GM19397 (cell line): ENCODE data around the gene SETD3.
"Not testable (repeated sequence)": the region's sequence is repeated elsewhere in the genome, so short reads cannot be mapped to it uniquely, and the experiment has no call there.

ENCODE experiments used
- ATAC-seq: cut with Tn5 transposase; IDR thresholded peaks from one replicate; pipeline ENCODE4 v1.9.1; 2021; ENCODE audit warnings: mild to moderate bottlenecking, moderate library complexity; ENCODE audit not compliant: unreplicated experiment

SETD3 gene

DNA sequence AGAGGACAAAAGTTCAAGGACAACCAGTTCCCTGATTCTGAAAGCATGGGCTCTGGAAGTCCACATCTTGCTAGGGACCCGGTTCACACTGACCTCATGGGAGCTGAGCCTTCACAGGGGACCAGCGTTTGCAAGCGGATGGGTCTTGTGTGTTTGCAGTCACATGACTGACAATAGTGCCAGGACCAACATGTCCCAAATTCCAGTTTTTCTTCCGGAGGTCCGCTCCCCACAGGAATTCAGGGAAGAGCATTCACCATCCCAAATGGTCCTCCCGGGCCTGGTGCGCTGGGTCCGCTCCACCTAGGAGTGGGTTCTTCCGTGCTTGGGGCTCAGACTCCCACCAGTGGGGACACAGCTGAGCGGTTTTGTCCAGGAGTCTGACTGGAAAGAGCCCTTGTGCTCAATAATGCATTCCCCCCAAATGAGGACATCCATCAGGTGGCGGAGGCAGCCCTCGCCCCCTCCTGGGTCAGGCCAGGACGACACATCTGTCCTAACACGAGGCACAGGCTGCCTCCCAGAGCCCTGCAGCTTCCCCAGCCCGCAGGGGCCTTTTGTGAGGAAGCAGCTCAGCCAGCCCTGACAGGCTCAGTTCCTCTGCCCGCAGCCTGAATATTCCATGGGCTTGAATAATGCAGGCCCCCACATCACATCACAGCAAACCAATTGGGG lies 116.9 kb downstream of the SETD3 start:
- ATAC-seq = no peak

- no peak for ATAC-seq
These were observed 117.6 kb downstream of the SETD3 start for GRCh38 chr14:99363051-99363450.

- no peak for ATAC-seq
These were observed 119.0 kb downstream of the SETD3 start for GRCh38 chr14:99361596-99362215.

- ATAC-seq = no peak
These were observed 119.7 kb downstream of the SETD3 start for GRCh38 chr14:99360774-99361595.

DNA sequence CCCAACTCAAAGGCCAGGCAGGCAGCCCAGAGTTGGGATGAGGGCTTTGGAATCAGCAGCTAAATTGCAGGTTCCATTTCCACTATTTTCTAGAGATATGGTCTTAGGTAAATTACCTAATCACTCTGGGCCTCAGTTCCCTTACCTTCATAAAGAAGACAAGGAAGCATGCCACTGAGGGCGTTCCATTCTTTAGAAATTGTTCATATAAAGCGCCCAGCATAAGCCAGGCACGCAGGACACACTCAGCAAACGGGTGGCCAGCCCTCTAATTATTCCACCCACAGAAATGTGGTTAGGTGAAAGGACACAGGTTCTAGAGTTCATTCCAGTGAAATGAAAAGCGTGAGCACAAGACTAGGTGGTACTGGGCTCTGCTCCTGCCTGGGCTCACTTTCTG lies 120.8 kb downstream of the SETD3 start:
- ATAC-seq = no peak

- no peak for ATAC-seq
These were observed 122.7 kb downstream of the SETD3 start for GRCh38 chr14:99357916-99358390.

GRCh38 chr14:99357151-99357915 lies 123.3 kb downstream of the SETD3 start:
- no peak for ATAC-seq

- no peak for ATAC-seq
These were observed 124.5 kb downstream of the SETD3 start for GRCh38 chr14:99356031-99356608.

GRCh38 chr14:99354166-99354875 lies 126.3 kb downstream of the SETD3 start:
- no peak for ATAC-seq

GRCh38 chr14:99352688-99353280 lies 127.9 kb downstream of the SETD3 start:
- ATAC-seq = no peak

- ATAC-seq = no peak
These were observed 129.3 kb downstream of the SETD3 start for GRCh38 chr14:99351166-99352007.

- ATAC-seq = no peak
These were observed 129.9 kb downstream of the SETD3 start for GRCh38 chr14:99350751-99351150.

DNA sequence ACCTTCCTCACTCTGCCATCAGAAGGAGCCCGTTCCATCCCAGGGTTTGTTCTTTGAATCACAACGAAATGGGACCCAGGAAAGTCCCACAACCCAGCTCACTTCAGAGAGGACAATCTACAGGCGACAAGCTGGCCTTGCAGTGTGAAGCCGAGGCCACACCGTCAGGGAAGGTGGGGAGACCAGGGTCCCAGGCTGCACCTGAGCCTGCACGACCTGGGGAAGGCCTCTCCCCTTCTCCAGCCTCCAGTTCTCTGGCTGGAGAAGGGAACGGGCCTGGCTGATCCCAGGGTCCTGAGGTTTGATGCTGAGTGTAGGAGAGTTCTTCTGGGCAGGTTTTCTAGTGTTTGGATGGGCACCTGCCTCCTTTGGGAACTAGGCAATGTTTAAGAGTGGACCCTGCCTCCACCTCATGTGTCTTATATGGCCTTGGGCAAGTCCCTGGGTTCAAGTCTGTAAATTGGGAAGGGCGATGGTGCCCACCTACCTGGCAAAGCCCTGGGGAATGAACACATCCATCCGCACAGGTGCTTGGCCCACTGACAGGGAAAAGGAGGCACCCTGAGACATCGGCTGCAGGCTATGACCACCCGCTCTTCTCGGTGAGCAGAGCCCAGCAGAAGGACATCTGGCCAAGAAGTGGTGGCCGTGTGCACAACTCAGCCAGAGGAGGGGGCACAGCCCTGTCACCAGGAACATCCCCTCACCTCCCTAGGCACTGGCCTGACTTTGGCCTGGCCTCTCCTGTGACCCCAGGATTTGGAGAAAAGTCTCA lies 130.8 kb downstream of the SETD3 start:
- no peak for ATAC-seq

- no peak for ATAC-seq
These were observed 131.6 kb downstream of the SETD3 start for GRCh38 chr14:99348816-99349614.

GRCh38 chr14:99348231-99348630 lies 132.4 kb downstream of the SETD3 start:
- ATAC-seq = not testable (repeated sequence)
